Fibroblast of peridontal ligament (primary cell): ENCODE measurements around the gene DACH1.

Experiments
- DNase-seq: peaks from one replicate; pipeline ENCODE4 v3.0.0-alpha.2; 2010; ENCODE audit errors: extremely low read depth

The DACH1 gene

DNA sequence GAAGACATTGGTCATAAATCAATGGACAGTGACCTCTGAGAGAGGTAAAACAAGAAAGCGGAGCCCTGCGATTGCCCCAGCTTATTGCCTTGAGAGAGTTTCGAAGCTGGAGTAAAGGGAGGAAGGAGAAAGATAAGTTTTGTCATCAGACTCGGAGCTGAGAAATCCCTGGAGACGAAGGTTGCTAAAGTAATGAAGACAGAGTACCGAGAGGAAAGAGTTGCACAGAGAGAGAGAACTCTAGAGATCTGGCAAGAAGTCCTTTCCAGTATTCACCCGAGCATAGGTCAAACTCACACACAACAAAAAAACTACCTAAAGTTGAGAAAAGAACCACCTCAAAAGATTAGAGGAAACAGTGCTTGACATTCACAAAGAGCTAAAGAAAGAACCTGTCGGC lies 472.0 kb downstream of the DACH1 start:
- no peak for DNase-seq

GRCh38 chr13:71394176-71394575 lies 472.8 kb downstream of the DACH1 start:
- DNase-seq: no peak
